ENCODE data around the gene CD4. TPM values are rescaled to one million over a fixed set of nuclear protein-coding genes. Genes with fewer than 3 reads are reported as not detected.

The CD4 gene
- total RNA-seq, 2 donors from 2014 or later: 0.77 to 1.3 TPM

- H3K27ac ChIP-seq (ENCODE audit: low read depth, low read length): no peak overlapping the region
- H3K9me3 ChIP-seq (ENCODE audit: control insufficient read depth, low read length): no peaks in the 10 kb centered on the region
- Mint-ChIP-seq H3K4me3 (no peak overlapping the region), H3K27me3 (ENCODE audit: insufficient read depth) (no peaks in the 10 kb centered on the region), H3K9me3 (no peaks in the 10 kb centered on the region), H3K27ac (no peak overlapping the region), H3K36me3 (ENCODE audit: low read depth) (peaks cover 96% of the 10 kb centered on the region), H3K4me1 (peaks cover 5% of the 10 kb centered on the region)
- peaks cover 88% of the 10 kb centered on the region for H3K36me3 ChIP-seq (ENCODE audit: control insufficient read depth, insufficient read depth, low read length)
- DNase-seq: no peak
- no peaks in the 10 kb centered on the region for H3K27me3 ChIP-seq (ENCODE audit: control insufficient read depth, insufficient read depth, low read length, poor library complexity, severe bottlenecking)
- no peaks in the 10 kb centered on the region for H3K4me1 ChIP-seq (ENCODE audit: control insufficient read depth, insufficient read depth, low read length)
- no peak for TF ChIP-seq CTCF (conservative IDR thresholded peaks at IDR 0.05)
- no peak overlapping the region for H3K4me3 ChIP-seq (ENCODE audit: low read length)
- no peak overlapping the region for H3K9ac ChIP-seq (ENCODE audit: extremely low read depth, low read length, poor library complexity, severe bottlenecking)
- WGBS, 2 experiments (ENCODE audit: insufficient coverage in 1 of 2, insufficient read length in 1 of 2): 90 to 94% methylated on average over 5 to 7 of the region's 7 CpGs
Observed at GRCh38 chr12:6860942-6861341, 71.6 kb downstream of the CD4 start.

GRCh38 chr12:6861391-6861790 is 72.1 kb downstream of the CD4 start:
- WGBS, 2 experiments (ENCODE audit: insufficient coverage in 1 of 2, insufficient read length in 1 of 2): 93 to 94% methylated on average over 9 of the region's 9 CpGs
- Histone ChIP-seq H3K36me3 (ENCODE audit: control insufficient read depth, insufficient read depth, low read length) (peaks cover 84% of the 10 kb centered on the region), H3K4me3 (ENCODE audit: low read length) (no peak overlapping the region), H3K9me3 (ENCODE audit: control insufficient read depth, low read length) (no peaks in the 10 kb centered on the region), H3K27me3 (ENCODE audit: control insufficient read depth, insufficient read depth, low read length, poor library complexity, severe bottlenecking) (no peaks in the 10 kb centered on the region), H3K9ac (ENCODE audit: extremely low read depth, low read length, poor library complexity, severe bottlenecking) (no peak overlapping the region), H3K27ac (ENCODE audit: low read depth, low read length) (no peak overlapping the region), H3K4me1 (ENCODE audit: control insufficient read depth, insufficient read depth, low read length) (no peaks in the 10 kb centered on the region)
- Mint-ChIP-seq H3K27ac (no peak overlapping the region), H3K4me1 (peaks cover 9% of the 10 kb centered on the region), H3K36me3 (ENCODE audit: low read depth) (peaks cover 95% of the 10 kb centered on the region), H3K4me3 (no peak overlapping the region), H3K27me3 (ENCODE audit: insufficient read depth) (no peaks in the 10 kb centered on the region), H3K9me3 (no peaks in the 10 kb centered on the region)
- TF ChIP-seq CTCF (conservative IDR thresholded peaks at IDR 0.05): no peak
- DNase-seq: no peak

GRCh38 chr12:6863033-6863432 is 73.7 kb downstream of the CD4 start:
- Mint-ChIP-seq H3K9me3 (no peaks in the 10 kb centered on the region), H3K4me3 (no peak overlapping the region), H3K4me1 (peaks cover 17% of the 10 kb centered on the region), H3K36me3 (ENCODE audit: low read depth) (peaks cover 80% of the 10 kb centered on the region), H3K27me3 (ENCODE audit: insufficient read depth) (no peaks in the 10 kb centered on the region), H3K27ac (no peak overlapping the region)
- H3K9me3 ChIP-seq (ENCODE audit: control insufficient read depth, low read length): no peaks in the 10 kb centered on the region
- no peak overlapping the region for H3K27ac ChIP-seq (ENCODE audit: low read depth, low read length)
- TF ChIP-seq CTCF (conservative IDR thresholded peaks at IDR 0.05): no peak
- no peaks in the 10 kb centered on the region for H3K4me1 ChIP-seq (ENCODE audit: control insufficient read depth, insufficient read depth, low read length)
- no peak overlapping the region for H3K4me3 ChIP-seq (ENCODE audit: low read length)
- WGBS, 2 experiments (ENCODE audit: insufficient coverage in 1 of 2, insufficient read length in 1 of 2): 91 to 97% methylated on average over 10 to 11 of the region's 11 CpGs
- no peak overlapping the region for H3K9ac ChIP-seq (ENCODE audit: extremely low read depth, low read length, poor library complexity, severe bottlenecking)
- DNase-seq: no peak
- no peaks in the 10 kb centered on the region for H3K27me3 ChIP-seq (ENCODE audit: control insufficient read depth, insufficient read depth, low read length, poor library complexity, severe bottlenecking)
- peaks cover 68% of the 10 kb centered on the region for H3K36me3 ChIP-seq (ENCODE audit: control insufficient read depth, insufficient read depth, low read length)
